GM21576 (cell line): ENCODE data around the gene SLC17A2.

Experiments
- ATAC-seq: cut with Tn5 transposase; IDR thresholded peaks from one replicate; pipeline ENCODE4 v1.9.1; 2021; ENCODE audit warnings: mild to moderate bottlenecking, moderate library complexity; ENCODE audit not compliant: unreplicated experiment

Gene SLC17A2

GRCh38 chr6:25888626-25889025, 41.9 kb downstream of the SLC17A2 start:
- no peak for ATAC-seq

- no peak for ATAC-seq
Measured at GRCh38 chr6:25886066-25886465, 44.4 kb downstream of the SLC17A2 start.

GRCh38 chr6:25883991-25884390, 46.5 kb downstream of the SLC17A2 start:
- ATAC-seq = no peak

GRCh38 chr6:25883536-25883935, 47.0 kb downstream of the SLC17A2 start:
- no peak for ATAC-seq

GRCh38 chr6:25882051-25882496, 48.4 kb downstream of the SLC17A2 start:
- no peak for ATAC-seq

- ATAC-seq = no peak
Measured at GRCh38 chr6:25880601-25881000, 49.9 kb downstream of the SLC17A2 start.

GRCh38 chr6:25878721-25879322, 51.7 kb downstream of the SLC17A2 start:
- no peak for ATAC-seq

GRCh38 chr6:25875926-25876602, 54.4 kb downstream of the SLC17A2 start:
- ATAC-seq = no peak

- ATAC-seq = no peak
Measured at GRCh38 chr6:25875563-25875905, 55.0 kb downstream of the SLC17A2 start.

GRCh38 chr6:25874822-25875562, 55.5 kb downstream of the SLC17A2 start:
- no peak for ATAC-seq

GRCh38 chr6:25874118-25874517, 56.4 kb downstream of the SLC17A2 start, which contains the start of gene SLC17A3:
Gene SLC17A3 (minus strand): TSS chr6:25874243. CDS start chr6:25868387, 5,856 bp downstream.
- no peak for ATAC-seq

GRCh38 chr6:25872814-25873213, 57.7 kb downstream of the SLC17A2 start:
- ATAC-seq = no peak

- ATAC-seq = no peak
Measured at GRCh38 chr6:25869840-25870239, 60.7 kb downstream of the SLC17A2 start.

GRCh38 chr6:25868436-25869183, 61.9 kb downstream of the SLC17A2 start:
- no peak for ATAC-seq

GRCh38 chr6:25866011-25866410, 64.5 kb downstream of the SLC17A2 start:
- ATAC-seq = no peak

GRCh38 chr6:25863360-25863759, 67.1 kb downstream of the SLC17A2 start:
- no peak for ATAC-seq
